ENCODE results near the gene PDE4D. TPM values are rescaled to one million over a fixed set of nuclear protein-coding genes. Genes with fewer than 3 reads are reported as not detected.

Gene PDE4D
- total and polyA plus RNA-seq, 11 donors: 5.2 to 68.3 (median 42.1) TPM

- ATAC-seq (no peak), DNase-seq (no peak)
- H3K4me3 ChIP-seq: no peak overlapping the region
- no peaks in the 10 kb centered on the region for H3K9me3 ChIP-seq
- H3K27ac ChIP-seq: peak overlapping the region in 2 of 12 donors; percentile 45 to 50
- H3K36me3 ChIP-seq: no peaks in the 10 kb centered on the region
- 69 to 78% (median 71%) methylated on average over 5 of the region's 5 CpGs for WGBS, 4 donors
- intact Hi-C loops (cut with DNase I): no loop called here
- no peaks in the 10 kb centered on the region for H3K27me3 ChIP-seq
- TF ChIP-seq CTCF (IDR thresholded peaks at IDR 0.05) (no peak), POLR2A (IDR thresholded peaks at IDR 0.05) (no peak)
- H3K4me1 ChIP-seq: peaks cover 0 to 26% (median 12%) of the 10 kb centered on the region in 12 donors
Observed at GRCh38 chr5:59204114-59204897, 689.2 kb downstream of the PDE4D start.

- H3K27me3 ChIP-seq: no peaks in the 10 kb centered on the region
- H3K4me1 ChIP-seq: peaks cover 0 to 8% (median 4%) of the 10 kb centered on the region in 12 donors
- DNase-seq (no peak), ATAC-seq (no peak)
- WGBS, 4 donors: 75 to 82% (median 81%) methylated on average over 7 of the region's 7 CpGs
- H3K36me3 ChIP-seq: no peaks in the 10 kb centered on the region
- H3K9me3 ChIP-seq: no peaks in the 10 kb centered on the region
- H3K27ac ChIP-seq: no peak overlapping the region
- TF ChIP-seq CTCF (IDR thresholded peaks at IDR 0.05): no peak
- intact Hi-C loops (cut with DNase I): loop anchor here in 2 of 10 donors (10.0 kb wide), 1 partner anchor 595 kb away; no protein-coding TSS in a partner anchor
- no peak overlapping the region for H3K4me3 ChIP-seq
Observed at GRCh38 chr5:59199868-59200267, 693.7 kb downstream of the PDE4D start.

- intact Hi-C loops (cut with DNase I): loop anchor here in 2 of 10 donors (10.0 kb wide), 1 partner anchor 596 kb away; no protein-coding TSS in a partner anchor
Observed at GRCh38 chr5:59198832-59199231, 694.7 kb downstream of the PDE4D start.

More at GRCh38 chr5:59198832-59199231, 694.7 kb downstream of the PDE4D start:
- no peak for TF ChIP-seq POLR2A (IDR thresholded peaks at IDR 0.05)
- TF ChIP-seq CTCF (IDR thresholded peaks at IDR 0.05): no peak
- Histone ChIP-seq H3K9me3 (no peaks in the 10 kb centered on the region), H3K27ac (peak overlapping the region in 1 of 12 donors; percentile 48), H3K4me3 (no peak overlapping the region), H3K36me3 (no peaks in the 10 kb centered on the region), H3K4me1 (no peaks in the 10 kb centered on the region), H3K27me3 (no peaks in the 10 kb centered on the region)
- 81 to 98% (median 91%) methylated on average over 1 of the region's 1 CpG for WGBS, 4 donors
- no peak for ATAC-seq
- no peak for DNase-seq

Measured in heart left ventricle (tissue), 16 donors.